HG03159 (cell line): Measurements from ENCODE around the gene TRANK1.
"Not testable (repeated sequence)": the region's sequence is repeated elsewhere in the genome, so short reads cannot be mapped to it uniquely, and the experiment has no call there.

Experiments used
- ATAC-seq: cut with Tn5 transposase; IDR thresholded peaks from one replicate; pipeline ENCODE4 v1.9.1; 2021; ENCODE audit warnings: mild to moderate bottlenecking, moderate library complexity; ENCODE audit not compliant: unreplicated experiment

TRANK1 gene

DNA sequence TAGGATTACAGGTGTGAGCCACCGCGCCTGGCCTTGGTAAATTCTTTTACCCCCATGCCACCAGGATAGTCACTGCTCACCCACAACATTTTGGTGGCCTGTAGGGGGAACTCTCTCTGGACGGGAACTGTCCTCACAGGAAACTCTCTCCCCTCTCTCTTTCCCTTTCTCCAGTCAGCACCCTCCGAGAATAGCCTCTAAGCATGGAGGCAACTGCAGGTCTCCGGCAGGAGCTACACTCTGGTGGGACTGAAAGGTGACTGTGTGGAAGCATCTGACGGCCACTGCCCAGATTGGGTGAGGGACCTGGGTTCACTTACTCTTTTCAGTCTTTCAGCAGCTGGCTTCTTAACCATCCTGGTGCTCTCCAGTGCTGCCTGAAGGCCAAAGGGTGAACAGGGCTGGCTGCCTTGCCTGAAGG, 21.3 kb downstream of the TRANK1 start:
- no peak for ATAC-seq

DNA sequence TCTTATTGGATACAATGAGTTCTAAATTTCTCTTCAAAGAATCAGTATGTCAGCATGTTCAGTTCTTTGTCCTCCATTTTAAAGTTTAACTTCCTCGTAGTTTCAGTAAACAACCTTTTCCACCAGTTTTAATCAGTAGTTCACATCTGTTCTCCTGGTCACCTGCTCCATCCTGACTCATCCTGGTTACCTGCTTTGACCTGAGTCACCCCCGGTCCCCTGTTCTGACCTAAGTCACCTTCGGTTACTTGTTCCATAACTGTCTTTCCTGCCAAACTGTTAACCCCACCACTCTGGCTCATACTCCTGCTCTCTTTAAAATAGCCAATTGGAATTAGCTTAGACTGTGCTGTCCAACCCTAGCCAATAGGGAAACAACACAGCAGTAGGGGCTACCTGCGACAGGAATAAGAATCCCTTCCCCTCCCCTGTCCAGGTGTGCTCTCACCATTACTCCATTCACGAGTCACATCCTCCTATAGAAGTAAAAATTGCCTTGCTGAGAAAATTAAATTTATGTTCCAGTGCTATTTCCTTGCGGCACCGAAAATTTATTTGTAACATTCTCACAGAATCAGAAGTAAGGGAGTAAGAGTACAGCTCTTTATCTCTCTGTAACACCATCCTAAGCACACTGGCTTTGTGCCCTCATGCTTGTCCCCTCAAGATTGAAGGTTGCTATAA, 23.8 kb downstream of the TRANK1 start:
- ATAC-seq: no peak

DNA sequence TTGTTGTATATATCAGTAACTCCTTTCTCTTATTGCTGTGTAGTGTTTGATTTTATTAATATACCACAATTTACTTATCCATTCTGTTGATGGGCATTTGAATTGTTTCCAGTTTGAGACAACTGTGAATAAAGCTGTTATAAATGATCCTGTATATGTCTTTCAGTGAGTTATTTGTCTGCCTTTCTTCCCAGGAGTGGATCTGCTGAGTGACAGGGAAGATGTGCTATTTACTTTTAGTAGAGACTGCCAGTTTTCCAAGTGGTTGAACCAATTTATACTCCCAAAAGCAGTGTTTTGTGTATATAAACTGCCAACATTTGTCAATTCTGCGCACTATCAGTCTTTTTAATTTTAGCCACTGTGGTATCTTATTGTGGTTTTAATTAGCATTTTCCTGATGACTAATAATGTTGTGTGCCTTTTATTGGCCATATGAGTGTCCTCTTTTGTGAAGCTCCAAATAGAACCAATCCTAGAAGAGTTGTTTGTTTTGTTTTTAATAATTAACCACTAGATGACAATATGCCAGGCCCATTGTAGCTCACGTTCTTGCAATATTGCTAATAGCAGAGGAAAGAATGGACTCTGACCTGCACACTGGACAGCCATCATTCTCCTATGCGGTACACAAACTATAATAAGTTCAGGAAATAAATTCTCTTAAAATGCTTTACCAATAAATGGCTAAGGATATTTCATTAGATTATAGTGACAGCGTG, 25.3 kb downstream of the TRANK1 start:
- ATAC-seq: no peak

DNA sequence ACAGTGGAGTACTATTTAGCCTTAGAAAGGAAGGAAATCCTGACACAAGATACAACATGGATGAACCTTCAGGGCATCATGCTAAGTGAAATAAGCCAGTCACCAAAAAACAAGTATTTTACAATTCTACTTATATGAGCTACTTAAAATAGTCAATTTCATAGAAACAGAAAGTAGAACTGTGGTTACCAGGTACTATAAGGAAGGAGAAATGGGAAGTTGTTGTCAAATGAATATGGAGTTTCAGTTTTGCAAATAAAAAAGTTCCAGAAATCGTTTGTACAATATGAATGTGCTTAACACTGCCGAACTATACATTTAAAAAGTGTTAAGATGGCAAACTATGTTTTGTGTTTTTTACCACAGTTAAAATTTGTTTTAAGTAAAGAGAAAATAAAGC, 26.8 kb downstream of the TRANK1 start:
- peak; percentile 76 for ATAC-seq

DNA sequence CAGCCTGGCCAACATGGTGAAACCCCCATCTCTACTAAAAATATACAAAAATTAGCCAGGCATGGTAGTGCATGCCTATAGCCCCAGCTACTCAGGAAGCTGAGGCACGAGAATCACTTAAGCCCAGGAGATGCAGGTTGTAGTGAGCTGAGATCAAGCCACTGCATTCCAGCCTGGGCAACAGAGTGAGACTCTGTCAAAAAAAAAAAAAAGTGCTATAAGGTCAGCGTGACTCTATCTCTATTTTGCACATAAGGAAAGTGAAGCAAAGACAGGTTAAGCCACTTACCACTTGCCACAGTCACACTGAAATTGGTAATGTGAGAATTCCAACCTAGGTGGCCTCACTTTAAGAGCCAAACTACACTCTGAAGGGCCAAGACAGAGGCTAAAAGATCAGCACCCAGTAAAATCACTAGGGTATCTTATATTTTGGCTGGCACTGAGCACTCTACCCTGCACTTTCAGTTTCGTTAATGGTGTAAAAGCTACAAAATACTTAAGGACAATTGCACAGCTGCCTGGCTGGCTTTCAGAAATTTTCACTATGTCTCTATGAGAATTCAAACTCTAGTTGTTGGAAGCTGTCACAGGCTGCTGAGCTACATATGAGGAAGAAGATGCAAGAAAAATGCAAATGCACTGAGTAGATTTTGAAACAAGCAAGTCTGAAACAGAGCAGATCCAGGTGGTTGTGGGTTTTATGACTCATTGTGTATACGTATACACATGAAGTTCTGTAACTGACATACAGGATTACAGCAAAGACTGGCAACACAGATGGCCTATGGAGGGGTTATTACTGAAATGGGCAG, 32.7 kb downstream of the TRANK1 start:
- peak; percentile 93 for ATAC-seq

DNA sequence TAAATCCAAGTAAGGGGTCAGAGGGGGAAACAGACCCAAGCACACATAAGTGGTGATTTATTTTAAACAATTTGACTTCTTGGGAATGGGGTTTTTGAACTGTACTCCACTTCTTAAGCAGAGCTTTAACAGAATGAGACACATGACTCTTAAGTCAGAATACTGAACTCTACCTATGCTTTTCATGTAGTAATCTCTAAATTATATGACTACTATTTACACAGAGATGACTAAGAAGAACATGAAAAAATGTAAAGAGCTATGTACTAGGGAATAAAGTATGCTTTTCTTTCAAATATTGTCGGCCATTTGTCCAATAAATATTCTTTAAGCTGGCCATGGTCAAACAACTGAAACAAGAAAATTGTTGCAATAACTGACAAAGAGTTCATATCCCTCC, 35.2 kb downstream of the TRANK1 start:
- no peak for ATAC-seq

DNA sequence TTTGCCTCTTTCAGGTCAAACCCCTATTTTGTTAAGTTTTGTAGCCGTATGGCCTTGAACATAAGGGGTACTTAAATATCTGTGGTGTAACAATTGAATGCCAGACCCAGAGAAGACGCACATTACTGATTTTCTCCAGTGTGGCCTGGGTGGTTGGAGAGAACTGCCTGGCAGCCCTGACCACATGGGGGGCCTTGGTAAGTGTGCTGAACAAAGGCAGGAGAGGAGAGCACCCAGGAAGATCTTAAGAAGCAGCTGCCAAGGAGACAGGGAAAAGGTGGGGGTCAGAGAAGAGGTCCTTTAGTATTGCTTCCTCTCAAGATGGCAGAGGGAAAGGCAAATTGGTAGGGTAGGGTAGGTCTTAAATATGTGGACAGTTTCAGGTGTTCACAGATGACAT, 35.7 kb downstream of the TRANK1 start:
- ATAC-seq: no peak

DNA sequence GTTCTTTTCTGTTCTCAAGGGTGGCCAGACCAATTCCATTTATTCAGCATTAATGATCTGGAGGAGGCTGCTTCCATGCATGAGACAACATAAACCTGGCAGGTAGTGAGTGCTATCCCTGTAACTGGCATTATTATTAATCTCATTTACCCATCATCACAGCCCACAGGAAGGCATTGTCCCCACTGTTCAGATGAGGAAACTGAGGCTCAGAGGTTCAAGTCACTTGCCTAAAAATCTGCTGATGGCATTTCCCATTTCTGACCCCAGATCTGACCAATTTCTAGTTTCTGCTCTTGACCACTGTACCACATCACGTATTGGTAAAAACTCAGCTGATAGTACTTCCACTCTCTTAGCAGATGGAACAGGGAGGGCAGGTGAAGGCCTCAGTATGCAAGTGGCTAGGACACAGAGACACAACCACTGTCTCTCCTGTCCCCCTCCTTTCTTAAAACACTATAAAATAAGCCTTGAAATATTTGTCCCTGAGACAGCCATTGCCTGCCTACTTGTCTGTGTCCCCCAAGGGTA, 36.1 kb downstream of the TRANK1 start:
- ATAC-seq: no peak

DNA sequence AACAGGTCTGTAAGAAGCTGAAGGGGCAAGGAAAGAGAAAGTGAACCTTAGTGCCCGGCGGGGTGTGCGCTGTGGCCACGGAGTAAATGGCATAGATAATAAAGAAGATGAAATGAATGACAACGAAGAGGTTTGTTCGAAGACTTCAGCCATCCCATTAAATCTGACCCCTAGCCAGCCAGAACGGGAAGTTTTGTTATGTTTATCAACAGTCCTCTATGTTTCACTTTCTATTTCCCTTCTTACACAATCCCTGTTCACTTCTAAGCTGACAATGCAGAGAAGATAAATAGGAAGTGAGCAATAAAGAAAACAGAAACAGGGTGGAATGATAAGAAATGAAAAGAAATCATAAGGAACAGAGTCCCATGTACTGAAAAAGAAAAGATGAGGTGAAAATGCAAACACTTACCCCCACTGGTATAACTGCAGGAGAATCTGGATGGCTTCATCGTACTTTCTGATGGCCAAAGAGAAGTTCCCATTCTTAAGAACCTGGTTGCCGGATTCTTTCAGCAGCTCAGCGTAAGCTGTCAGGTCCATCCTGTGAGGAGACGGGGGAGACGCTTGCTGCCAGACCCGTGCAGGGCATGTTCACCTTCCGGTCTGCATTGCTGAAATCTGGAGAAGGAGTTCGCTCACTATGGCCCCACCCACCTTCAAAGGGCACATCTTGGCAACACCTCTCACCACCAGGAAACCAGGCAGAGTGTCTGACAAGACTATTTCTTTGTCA, 36.8 kb downstream of the TRANK1 start:
- ATAC-seq: no peak

DNA sequence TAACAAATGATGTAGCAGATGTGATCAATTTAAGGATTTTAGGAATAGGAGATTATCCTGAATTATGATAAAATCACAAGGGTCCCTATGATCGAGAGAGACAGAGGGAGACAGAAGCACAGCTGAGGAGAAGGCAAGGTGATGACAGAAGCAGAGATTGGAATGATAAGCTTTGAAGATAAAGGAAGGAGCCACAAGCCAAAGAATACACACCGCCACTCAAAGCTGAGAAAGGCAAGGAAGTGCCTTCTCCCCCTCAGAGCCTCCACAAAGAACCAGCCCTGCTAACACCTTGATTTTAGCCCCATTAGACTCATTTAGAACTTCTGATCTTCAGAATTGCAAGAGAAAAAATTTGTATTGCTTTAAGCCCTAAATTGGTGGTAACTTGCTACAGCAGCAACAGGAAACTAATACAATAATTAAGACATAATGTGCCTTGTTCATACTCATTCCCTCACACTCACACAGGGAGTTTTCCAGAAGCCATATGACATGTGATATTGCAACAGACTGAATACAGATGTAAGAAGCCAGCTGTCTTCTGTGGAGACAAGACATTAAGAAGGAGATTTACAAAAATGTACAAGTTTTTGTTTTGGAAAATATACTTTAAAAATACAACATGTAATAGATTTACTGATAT, 38.2 kb downstream of the TRANK1 start:
- ATAC-seq: no peak

DNA sequence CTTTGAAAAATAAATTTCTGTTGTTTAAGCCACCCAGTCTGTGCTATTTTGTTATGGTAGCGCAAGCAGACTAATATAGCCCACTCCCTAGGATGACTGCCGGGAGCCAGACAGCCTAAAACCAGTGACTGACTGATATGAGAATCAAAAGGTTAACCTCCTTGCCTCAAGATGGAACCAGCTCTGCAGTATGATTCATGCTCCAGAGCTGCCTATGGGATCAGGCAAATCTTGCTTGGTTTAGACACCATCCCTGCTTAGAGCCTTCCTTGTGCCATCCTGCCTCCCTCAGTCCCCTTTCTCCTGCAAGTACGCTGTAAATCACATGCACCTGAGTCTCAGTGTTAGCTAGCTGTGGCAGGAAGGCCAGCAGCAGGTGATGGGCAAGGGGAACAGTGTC, 39.3 kb downstream of the TRANK1 start:
- ATAC-seq: no peak

DNA sequence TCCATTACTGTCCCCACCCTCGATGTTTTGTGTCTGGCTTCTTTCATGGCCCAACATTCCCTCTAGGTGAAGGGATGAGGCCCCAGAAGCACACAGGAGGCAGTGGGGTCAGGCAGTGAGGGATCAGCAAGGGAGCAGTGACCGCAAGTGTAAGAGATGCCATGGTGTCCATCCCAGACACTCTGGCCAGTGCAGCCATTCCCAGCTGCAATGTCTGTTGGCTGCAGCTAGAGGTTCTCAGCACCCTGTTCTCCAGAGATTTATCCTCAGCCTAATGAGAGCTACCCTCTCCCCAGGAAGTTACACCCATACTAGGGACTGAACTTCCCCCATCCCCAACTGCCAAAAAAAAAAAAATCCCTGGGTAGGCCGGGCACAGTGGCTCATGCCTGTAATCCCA, 40.2 kb downstream of the TRANK1 start:
- ATAC-seq: no peak

DNA sequence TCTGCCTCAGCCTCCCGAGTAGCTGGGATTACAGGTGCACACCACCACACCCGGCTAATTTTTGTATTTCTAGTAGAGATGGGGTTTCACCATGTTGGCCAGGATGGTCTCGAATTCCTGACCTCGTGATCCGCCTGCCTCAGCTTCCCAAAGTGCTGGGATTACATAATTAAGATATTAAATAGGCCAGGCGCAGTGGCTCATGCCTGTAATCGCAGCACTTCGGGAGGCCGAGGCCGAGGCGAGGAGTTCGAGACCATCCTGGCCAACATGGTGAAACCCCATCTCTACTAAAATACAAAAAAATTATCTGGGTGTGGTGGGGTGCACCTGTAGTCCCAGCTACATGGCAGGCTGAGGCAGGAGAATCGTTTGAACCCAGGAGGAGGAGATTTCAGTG, 40.8 kb downstream of the TRANK1 start:
- ATAC-seq: not testable (repeated sequence)

DNA sequence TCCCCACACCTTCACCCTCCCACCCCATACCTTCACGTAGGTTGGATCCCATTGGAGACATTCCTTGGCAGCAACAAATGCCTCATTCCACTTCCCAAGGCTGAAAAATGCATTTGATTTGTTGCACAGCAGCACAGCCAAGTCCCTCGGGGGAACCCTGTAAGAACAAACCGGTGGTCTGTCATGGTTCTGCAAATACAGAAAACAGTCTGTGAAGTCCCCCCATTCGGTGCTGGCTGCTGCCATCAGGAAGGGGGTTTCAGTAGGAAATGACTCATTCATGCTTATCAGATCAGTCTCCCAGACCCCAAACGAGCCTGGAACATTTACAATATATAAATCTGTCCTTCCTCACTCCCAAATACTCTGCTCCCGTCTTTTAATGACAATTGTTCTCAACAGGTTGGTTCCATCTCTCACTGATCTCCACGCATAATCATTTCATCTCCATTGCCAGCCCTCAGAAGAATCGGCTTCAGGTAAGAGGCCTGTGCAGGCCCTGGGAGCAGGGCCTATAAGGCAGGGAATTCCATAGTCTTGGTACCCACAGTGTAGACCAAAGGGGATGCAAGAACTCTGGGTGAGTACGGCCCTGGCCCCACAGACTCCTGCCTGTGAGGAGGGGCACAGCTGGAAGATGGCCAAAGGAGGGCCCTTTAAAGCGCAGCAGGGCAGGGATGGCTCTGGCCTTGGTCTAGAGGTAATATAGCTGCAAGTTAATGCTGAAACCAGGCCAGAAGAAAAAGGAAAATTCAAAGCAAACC, 41.6 kb downstream of the TRANK1 start:
- ATAC-seq: no peak

DNA sequence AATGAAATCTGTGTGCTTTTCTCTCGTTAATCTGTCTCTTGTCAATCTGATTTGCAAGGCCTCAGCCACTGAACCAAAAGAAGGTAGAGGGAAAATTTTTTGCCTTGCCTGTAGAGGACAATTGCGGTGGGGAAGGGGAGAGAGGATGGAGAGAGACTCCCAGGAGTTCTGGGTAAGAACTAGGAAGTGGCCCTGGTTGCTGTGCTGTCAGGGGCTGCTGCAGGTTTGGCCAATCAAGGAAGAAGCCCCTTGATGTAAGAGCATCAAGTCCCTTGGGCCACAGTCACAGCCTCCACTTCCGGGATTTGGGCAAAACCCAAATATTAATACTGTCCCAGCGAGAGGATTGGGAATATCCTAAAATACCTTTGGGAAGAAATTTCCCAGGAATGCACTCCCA, 43.3 kb downstream of the TRANK1 start:
- ATAC-seq: no peak

DNA sequence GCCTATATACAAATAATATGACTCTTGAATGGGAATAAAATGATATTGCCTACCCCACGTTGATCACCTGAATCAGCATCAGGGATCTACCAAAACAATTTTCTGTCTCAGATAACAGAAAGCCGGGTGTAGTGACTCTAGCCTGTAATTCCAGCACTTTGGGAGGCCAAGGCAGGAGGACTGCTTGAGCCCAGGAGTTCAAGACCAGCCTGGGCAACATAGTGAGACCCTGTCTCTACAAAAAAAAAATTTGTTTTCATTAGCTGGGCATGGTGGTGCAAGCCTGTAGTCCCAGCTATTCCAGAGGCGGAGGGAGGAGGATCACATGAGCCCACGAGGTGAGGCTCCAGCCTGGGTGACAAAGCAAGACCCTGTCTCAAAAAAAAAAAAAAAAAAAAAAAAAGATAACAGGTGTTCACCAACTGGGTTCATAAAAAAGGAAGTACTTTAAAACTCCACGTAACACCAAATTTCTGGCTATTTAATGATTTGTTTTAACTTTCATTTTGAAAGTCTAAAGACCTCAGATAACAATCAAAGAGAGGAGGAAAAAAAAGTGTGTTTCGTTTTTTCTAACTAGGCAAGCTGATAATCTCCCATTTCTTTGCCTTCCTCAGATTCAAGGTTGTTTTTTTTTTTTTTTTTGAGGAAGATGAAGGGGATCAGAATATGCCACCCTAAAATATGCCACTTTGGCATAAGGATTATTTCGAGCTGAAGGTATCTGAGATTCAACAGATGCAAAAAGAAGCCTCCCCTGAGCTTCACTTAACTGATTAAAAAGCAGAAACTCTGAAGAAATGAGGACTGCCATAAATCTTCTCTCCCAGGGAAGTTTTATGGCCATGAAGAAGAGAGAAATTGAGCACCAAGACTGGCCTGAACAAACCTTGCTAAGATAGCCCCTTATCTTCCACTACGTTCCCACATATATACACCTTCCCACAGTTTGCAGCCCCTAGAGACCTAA, 44.1 kb downstream of the TRANK1 start:
- ATAC-seq: no peak

DNA sequence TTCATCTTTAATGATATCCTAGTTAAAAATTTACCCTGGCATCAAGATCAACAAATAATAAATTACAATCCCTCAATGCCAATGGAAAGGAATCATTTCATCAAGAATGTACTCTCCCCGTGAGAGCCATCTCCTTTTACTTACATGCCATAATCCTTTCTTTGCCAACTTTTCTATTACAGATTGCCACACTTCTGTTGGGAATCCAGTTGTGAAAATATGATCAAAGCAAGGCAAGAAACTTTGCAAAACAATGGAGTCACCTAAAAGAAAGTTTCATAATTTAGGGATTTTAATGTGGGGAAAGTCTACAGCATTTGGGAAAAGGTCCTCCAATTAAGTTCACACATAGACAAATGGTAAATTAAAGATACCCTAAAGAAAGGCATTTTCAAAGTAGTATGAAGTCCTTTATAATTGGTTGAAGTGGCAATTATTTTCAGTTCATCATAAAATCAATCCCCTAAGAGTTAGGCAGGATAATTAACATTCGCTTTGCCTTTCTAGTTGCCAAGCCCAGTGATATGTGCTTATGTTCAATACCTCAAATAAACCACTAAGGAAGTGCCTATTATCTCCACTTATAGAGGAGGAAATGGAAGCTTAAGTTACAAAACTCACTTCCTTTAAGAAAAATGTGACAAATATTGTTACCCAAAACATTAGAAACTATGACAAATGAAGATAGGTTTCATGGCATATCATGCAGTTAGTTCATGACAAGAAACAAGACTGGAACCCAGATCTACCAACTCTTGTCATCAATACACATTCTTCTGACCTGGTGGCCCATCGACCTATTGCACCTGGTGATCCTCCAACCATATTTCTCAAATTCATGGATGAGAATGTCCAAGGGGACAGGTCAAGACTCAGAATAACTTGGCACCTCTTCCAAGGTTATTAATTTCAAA, 49.1 kb downstream of the TRANK1 start:
- no peak for ATAC-seq
